GM12878 (cell line): ENCODE data around the gene MAPKBP1.

Experiments used
- CREM ChIP-seq: IDR thresholded peaks from 2 replicates; pipeline ENCODE4 v1.6.1; 2014; ENCODE audit warnings: antibody characterized with exemption, low read depth
- JUND ChIP-seq: IDR thresholded peaks from 2 replicates; pipeline ENCODE4 v1.6.1; 2012; ENCODE audit warnings: low read depth, mild to moderate bottlenecking, low read length, improper control_type of control experiment, moderate library complexity
- REST ChIP-seq: IDR thresholded peaks from 2 replicates; pipeline ENCODE4 v1.6.1; 2012; ENCODE audit warnings: mild to moderate bottlenecking, low read depth, low read length
- ZNF274 ChIP-seq: IDR thresholded peaks from one replicate; pipeline ENCODE4 v1.8.0; 2011; ENCODE audit not compliant: insufficient read length, insufficient read depth
- TF ChIP-seq, protein P1 (sequence below), 3 experiments: IDR thresholded peaks in 2 of 3; conservative IDR thresholded peaks in 1 of 3; 2 replicates each; pipeline ENCODE4 v1.5.1; 2011; ENCODE audit warnings: low read depth in 3 of 3, low read length in 3 of 3, mild to moderate bottlenecking in 3 of 3, control low read depth in 2 of 3, moderate library complexity in 2 of 3, inconsistent platforms in 1 of 3, mixed read lengths in 1 of 3; ENCODE audit not compliant: control insufficient read depth in 2 of 3, insufficient read depth in 1 of 3; ENCODE audit errors: extremely low read depth in 1 of 3

- no peak for TF ChIP-seq ZNF274
- TF ChIP-seq, protein P1, sequence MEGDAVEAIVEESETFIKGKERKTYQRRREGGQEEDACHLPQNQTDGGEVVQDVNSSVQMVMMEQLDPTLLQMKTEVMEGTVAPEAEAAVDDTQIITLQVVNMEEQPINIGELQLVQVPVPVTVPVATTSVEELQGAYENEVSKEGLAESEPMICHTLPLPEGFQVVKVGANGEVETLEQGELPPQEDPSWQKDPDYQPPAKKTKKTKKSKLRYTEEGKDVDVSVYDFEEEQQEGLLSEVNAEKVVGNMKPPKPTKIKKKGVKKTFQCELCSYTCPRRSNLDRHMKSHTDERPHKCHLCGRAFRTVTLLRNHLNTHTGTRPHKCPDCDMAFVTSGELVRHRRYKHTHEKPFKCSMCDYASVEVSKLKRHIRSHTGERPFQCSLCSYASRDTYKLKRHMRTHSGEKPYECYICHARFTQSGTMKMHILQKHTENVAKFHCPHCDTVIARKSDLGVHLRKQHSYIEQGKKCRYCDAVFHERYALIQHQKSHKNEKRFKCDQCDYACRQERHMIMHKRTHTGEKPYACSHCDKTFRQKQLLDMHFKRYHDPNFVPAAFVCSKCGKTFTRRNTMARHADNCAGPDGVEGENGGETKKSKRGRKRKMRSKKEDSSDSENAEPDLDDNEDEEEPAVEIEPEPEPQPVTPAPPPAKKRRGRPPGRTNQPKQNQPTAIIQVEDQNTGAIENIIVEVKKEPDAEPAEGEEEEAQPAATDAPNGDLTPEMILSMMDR (IDR thresholded peaks at IDR 0.05 in 2 of 3, conservative IDR thresholded peaks at IDR 0.05 in 1 of 3; ENCODE audit: control insufficient read depth in 2 of 3, extremely low read depth in 1 of 3, insufficient read depth in 1 of 3, low read depth in 3 of 3, low read length in 3 of 3), result no peak
- TF ChIP-seq JUND, result no peak
- no peak for TF ChIP-seq CREM
- TF ChIP-seq REST, result no peak
These were observed 43.5 kb downstream of the MAPKBP1 start for GRCh38 chr15:41817781-41818180.
